Gastrocnemius medialis (tissue), 4 donors: ENCODE measurements around the gene TGFB1.

Experiments
- CTCF ChIP-seq, 5 experiments: fragments of 450-650 bp in 3 of 5; fragments of 200-600 bp in 2 of 5; sonication (generic) in 2 of 5; IDR thresholded peaks in 4 of 5; conservative IDR thresholded peaks in 1 of 5; 1 replicate in 4 of 5; 2 replicates in 1 of 5; pipeline ENCODE4 v1.5.1; 2016 to 2019; ENCODE audit warnings: antibody characterized with exemption in 5 of 5, mild to moderate bottlenecking in 3 of 5, moderate library complexity in 3 of 5
- POLR2A ChIP-seq, 2 donors: fragments of 450-650 bp; IDR thresholded peaks; one replicate each; pipeline ENCODE4 v1.6.1; 2017; ENCODE audit warnings: antibody characterized with exemption in 2 of 2, mild to moderate bottlenecking in 2 of 2, moderate library complexity in 2 of 2

- no peak for TF ChIP-seq CTCF (IDR thresholded peaks at IDR 0.05 in 4 of 5, conservative IDR thresholded peaks at IDR 0.05 in 1 of 5)
- TF ChIP-seq POLR2A (IDR thresholded peaks at IDR 0.05): peak in 1 of 2 donors; percentile 40
Observed at GRCh38 chr19:41351339-41352245, 2.1 kb downstream of the TGFB1 start.
